ENCODE data around the gene SLCO2B1.

GRCh38 chr11:75219869-75220268, 69.0 kb downstream of the SLCO2B1 start:
- TF ChIP-seq CTCF (IDR thresholded peaks at IDR 0.05) (no peak), POLR2A (IDR thresholded peaks at IDR 0.05) (no peak)
